Measurements from ENCODE around the gene OR7D4. TPM values are rescaled to one million over a fixed set of nuclear protein-coding genes. Genes with fewer than 3 reads are reported as not detected.
A peak's percentile ranks its signal among the peaks of the same experiment; 100 is the strongest.
"Not testable (repeated sequence)": the region's sequence is repeated elsewhere in the genome, so short reads cannot be mapped to it uniquely, and the experiment has no call there.

The OR7D4 gene
- not detected for total RNA-seq

GRCh38 chr19:9219489-9219888, at the start of gene OR7D4:
OR7D4 (minus strand) TSS chr19:9219589; CDS start chr19:9214837, 4,752 bp downstream.
- DNase-seq, result no peak

GRCh38 chr19:9251236-9251635, 31.8 kb upstream of the OR7D4 start:
- DNase-seq, result no peak

GRCh38 chr19:9250630-9251029, 31.2 kb upstream of the OR7D4 start, which contains the start of gene OR7E24:
OR7E24 (plus strand) TSS chr19:9250930; CDS start chr19:9251044, 114 bp downstream.
- no peak for DNase-seq

GRCh38 chr19:9205501-9206113, 13.8 kb downstream of the OR7D4 start:
- peak; percentile 22 for DNase-seq

GRCh38 chr19:9198044-9198443, 21.3 kb downstream of the OR7D4 start:
- not testable (repeated sequence) for DNase-seq

- no peak for DNase-seq
These were observed 29.9 kb downstream of the OR7D4 start for GRCh38 chr19:9189535-9189934.

GRCh38 chr19:9187191-9187590, 32.2 kb downstream of the OR7D4 start:
- DNase-seq, result no peak

GRCh38 chr19:9183000-9183399, 36.4 kb downstream of the OR7D4 start:
- no peak for DNase-seq

GRCh38 chr19:9178901-9179300, 40.5 kb downstream of the OR7D4 start, which contains the start of gene OR7D2:
OR7D2 (plus strand) TSS chr19:9178979; CDS start chr19:9185782, 6,803 bp downstream.
- DNase-seq, result no peak

- no peak for DNase-seq
These were observed 44.1 kb downstream of the OR7D4 start for GRCh38 chr19:9175326-9175725.

GRCh38 chr19:9171393-9171991, 47.9 kb downstream of the OR7D4 start:
- DNase-seq, result no peak

GRCh38 chr19:9166846-9167245, 52.5 kb downstream of the OR7D4 start:
- no peak for DNase-seq

GRCh38 chr19:9165261-9165660, 54.1 kb downstream of the OR7D4 start:
- no peak for DNase-seq

GRCh38 chr19:9161427-9161826, 58.0 kb downstream of the OR7D4 start:
- no peak for DNase-seq

Other genes with a start within 250 kb of the OR7D4 start
- 0.49 TPM for gene MUC16, start 209.2 kb downstream of the OR7D4 start, total RNA-seq
- not detected for gene OR1M1, start 132.5 kb downstream of the OR7D4 start, total RNA-seq
- not detected for gene OR7G2, start 112.1 kb downstream of the OR7D4 start, total RNA-seq
- not detected for gene OR7G1, start 103.8 kb downstream of the OR7D4 start, total RNA-seq
- not detected for gene OR7G3, start 92.6 kb downstream of the OR7D4 start, total RNA-seq
- gene ZNF317, start 79.2 kb downstream of the OR7D4 start, total RNA-seq, result 14.0 TPM
- gene OR7D2, start 40.6 kb downstream of the OR7D4 start, total RNA-seq, result not detected
- gene OR7E24, start 31.3 kb upstream of the OR7D4 start, total RNA-seq, result not detected
- 12.8 TPM for gene ZNF699, start 90.2 kb upstream of the OR7D4 start, total RNA-seq
- gene ZNF559, start 104.6 kb upstream of the OR7D4 start, total RNA-seq, result 29.8 TPM
- 4.4 TPM for gene ZNF177, start 143.4 kb upstream of the OR7D4 start, total RNA-seq
- gene ZNF266, start 216.0 kb upstream of the OR7D4 start, total RNA-seq, result 21.8 TPM

Data from skin of body (tissue), 2 donors.